ENCODE data around the gene LYRM4.

LYRM4 gene

DNA sequence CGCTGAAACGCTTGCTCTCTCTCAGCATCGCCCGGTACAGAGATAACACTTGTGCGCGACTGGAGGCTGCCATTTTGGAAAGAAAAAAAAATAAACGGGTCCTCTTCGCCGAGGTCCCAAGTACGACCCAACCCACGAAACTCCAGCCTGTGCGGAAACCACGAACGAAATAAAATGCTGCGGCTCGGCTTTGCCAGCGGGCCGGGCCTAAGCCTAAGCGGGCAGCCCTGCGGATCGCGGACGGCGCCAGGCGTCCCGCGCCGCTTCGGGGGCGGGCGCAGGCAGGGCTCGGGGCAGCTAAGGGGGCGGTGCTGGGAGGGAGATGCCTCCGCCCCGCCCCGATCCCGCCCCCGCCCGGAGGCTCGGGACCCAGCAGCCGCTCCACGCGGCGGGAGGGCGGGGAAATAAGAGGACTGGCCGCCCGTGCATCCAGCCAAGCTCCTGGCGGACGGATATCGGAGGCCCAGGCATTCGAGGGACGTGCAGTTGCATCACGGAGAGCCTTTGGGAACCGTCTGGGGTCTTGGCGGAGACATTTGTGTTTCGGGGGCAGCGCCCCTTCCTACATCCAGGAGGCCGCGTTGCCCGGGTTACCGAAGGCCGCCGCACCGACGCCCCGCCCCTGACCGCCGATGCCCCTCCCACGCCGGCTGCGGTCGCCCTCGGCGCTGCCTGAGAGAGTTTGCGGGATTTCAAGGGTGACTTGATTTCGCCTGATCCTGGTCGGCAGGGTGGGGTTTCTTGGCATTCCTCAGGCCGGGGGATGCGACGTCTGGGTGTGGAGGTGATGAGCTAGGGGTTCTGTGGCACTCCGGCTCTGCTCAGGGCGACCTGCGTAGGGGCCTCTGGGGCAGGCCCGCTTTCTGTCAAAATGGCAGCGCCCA is at the start of gene LYRM4, which contains the start of gene FARS2:
LYRM4 (minus strand) TSS at position 290 of the 884 bp plus-strand sequence; CDS start at position 73, 217 bp downstream.
FARS2 (plus strand) TSS at position 853 of the 884 bp plus-strand sequence.
- in situ Hi-C loops (cut with MboI; ENCODE audit: low sequenced_read_pairs) = no loop called here

DNA sequence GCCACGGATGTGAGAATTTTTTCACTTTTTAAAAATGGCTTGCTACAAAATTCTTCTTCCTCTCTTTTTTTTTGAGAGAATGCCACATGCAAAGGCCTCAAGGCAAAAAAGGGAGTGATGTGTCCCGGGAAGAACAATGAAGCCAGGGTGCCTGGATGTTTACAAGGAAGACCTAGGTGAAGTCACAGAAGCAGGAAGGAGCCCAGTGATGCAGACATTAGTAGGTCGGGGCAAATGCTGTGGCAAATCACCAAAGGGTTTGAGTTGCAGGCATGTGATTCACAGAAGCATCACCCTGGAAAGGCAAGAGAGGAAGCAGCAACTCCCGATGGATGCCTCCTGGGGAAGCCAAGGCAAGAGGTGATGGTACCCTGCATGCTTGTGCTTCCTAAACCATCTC is 47.3 kb upstream of the LYRM4 start:
- in situ Hi-C loops (cut with MboI; ENCODE audit: low sequenced_read_pairs) = no loop called here

DNA sequence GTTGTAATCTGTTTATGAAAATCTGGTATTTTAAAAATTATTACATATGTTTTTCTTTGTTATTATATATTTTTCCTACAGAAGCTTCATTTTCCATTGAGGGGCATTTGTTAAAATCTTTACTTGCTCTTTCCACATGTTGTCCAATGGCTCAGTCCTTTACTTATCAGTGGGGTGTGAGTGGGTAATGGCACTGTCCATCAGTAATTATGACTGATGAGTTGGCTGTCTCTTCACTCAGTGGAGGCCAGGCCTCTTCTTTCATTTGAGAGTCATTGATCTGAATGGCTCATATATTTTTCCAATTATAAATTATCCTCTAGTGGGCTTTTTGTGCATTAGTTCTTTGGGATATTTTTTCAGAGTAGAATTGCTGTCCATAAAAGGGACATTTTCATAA is 46.3 kb upstream of the LYRM4 start:
- in situ Hi-C loops (cut with MboI; ENCODE audit: low sequenced_read_pairs) = no loop called here

DNA sequence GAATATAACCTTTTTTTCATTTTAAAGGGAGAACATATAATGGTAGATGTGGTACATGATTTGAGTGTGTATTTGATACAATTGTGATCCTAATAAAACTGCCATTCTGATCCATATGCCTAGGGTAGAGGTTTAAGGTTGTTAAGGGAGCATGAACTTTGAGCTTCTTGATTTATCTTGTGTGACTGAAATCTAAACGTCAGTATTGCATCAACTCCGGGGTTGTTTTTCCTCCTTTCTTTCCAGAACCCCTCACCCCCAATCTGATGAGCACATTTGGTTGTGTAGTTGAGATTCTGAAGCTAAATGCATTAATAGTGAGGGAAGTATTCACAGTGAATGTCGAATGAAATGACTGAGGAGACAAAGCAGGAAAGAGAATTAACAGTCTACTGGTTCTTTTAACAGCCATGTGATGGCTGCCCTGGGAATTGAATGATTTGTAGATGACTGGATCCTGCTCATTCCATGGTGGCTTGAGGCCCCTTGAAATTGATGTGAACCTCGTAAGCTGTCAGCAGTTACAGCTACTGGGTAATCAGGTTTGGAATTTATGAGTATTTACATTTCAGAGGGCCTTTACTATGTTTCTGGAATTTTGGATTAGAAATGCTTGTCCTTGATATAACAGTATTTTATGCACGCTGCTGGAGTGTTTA is 45.3 kb upstream of the LYRM4 start:
- in situ Hi-C loops (cut with MboI; ENCODE audit: low sequenced_read_pairs) = no loop called here

DNA sequence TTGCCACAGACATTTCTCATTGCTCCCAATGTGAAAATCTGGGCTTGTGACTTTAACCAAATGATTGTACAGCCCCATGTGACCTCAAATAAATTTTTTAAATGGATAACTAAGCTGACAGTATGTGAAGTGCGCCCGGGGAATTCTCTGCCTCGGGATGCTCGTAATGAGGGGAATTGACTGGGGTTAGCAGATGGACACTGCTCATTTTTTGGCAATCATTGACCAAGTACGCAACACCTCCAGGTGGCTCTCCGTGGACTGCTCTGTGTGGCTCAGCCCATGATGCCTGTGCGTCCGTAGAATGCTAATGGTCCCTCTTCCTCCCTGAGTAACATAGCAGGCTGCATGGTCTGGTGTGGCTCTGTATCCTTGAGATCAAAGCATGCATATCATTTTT is 42.9 kb upstream of the LYRM4 start:
- in situ Hi-C loops (cut with MboI; ENCODE audit: low sequenced_read_pairs) = no loop called here

DNA sequence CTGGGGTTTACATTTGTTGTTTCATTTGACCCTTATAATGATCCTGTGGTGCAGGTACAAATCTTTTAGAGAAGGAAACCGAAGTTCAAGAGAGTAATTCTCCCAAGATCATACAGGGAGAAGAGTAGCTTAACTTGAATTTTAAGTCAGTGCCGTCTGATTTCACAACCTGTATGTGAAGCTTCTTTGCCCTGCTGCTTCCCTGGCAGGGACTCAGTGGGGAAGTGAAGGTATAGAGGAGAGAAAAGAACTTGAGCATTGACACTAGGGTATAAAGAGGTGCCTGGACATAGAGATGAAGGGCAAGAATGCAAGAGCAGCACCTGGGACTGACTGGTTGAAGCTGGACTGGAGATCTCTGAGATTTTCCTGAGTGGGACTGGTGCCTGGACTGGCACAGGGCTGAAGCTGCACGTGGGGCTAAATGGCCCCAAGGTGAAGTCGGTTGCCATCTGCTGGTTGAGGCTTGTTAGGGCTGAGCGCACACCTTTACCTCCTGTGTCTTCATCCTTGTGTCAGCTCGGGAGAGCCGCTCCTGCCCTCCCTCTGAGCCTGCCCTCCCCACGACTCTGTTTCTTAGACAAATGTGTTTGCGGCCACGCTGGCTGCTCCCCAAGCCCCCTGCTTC is 42.4 kb upstream of the LYRM4 start:
- in situ Hi-C loops (cut with MboI; ENCODE audit: low sequenced_read_pairs) = no loop called here

DNA sequence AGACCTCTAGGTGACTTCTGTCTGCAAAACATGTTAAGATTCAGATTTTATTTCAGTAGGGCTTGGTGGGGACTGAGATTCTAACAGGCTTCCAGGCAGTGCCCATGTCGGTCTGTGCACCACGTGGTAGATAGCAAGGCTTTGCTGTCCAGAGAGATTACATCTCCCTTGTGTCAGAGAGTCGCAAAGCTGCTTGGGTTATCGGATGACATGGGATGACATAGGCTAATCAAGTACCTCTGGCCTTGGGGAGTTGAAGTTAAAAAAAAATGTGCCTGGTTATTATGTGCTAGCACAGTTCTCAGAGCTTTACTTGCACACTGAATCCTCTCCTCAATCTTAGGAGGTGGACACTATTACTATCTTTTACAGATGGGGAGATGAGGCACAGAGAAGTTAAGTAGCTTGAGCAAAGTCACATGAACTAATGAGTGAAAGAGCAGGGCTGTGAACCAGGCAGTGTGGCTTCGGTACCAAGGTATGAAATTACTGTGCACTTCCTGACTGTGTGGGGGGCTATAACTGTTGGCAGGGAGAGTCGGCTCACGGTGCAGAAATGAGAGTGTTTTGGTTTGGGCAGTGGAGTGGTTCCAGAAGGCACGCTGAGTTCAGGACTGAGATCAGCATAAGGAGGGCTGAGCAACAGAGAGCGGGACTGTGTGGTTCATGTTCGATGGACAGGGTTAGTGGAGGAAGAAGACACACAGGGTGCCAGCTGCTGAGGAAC is 41.6 kb upstream of the LYRM4 start:
- in situ Hi-C loops (cut with MboI; ENCODE audit: low sequenced_read_pairs) = no loop called here

DNA sequence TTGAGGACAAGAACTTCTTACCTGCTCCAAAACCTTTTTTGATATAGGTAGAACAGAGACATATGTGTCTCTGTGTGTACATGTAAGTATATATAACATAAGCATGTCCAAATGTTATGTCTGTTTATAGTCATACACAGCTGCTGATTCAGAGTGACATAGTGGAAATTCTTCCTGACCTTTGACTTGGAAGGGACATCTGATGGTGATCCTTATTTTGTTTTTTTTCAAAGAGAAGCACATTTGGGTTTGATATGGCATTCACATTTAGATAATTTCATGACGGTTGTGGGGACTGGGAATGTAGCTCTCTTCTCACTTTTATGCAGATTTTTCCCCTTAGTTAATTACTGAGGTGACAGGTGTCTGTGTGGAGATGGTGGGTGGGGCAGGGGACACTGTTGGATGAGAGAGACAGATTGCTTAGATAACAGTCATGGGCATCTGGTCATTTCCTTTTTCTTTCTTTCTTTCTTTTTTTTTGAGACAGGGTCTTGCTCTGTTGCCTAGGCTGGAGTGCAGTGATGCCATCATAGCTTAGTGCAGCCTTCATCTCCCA is 39.5 kb upstream of the LYRM4 start:
- in situ Hi-C loops (cut with MboI; ENCODE audit: low sequenced_read_pairs) = no loop called here

DNA sequence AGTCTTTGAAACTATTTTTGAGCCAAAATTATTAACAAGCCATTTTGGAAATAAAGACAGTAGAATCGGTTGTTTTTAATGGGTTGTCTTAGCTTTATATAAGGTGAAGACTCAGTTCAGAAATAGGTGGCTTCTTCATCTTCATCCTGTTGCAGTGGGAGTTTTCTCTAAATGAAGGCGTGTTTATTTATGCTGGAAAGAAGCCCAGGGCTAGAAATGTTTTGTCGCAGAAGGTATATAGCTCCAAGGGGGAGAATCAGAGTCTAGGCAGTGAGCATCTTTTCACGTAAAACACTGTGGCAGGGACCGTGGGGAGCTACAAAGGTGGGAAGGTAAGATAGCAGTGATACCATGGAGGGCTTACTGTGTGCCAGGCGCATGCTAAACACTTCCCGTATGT is 34.9 kb upstream of the LYRM4 start:
- in situ Hi-C loops (cut with MboI; ENCODE audit: low sequenced_read_pairs) = no loop called here

DNA sequence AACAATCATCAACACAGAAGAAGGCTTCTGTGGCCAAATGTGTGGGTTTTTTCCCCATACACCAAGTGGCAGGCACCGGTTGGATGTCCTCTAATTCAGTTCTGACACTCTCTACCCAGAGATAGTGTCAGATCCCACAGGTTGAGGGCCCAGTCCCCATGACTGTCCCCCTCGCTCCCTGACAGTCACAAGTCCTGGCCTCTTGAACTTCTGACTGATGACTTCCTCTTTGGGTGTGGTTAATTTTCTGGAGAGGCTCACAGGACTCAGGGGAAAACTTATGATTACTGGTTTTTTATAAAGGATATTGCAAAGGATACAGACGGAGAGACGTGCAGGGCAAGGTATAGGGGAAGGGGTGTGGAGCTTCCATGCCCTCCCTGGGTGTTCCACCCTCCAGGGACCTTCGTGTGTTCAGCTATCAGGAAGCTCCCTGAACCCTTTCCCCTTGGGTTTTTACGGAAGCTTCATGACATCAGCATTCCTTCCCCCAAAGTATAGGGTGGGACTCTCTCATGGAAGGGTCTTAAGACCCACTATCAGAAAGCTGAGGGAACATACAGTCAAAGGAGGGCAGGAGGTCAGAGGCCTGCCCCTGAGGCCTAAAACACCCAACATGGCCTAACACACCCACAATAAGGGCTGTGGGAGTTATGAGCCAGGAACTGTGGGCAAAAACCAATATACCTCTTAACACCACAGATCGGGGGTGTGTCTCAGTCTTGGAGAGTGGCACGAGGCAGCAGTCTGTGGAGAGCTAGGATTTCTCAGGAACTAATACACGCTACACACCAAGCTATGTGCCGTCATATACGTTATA is 33.9 kb upstream of the LYRM4 start:
- in situ Hi-C loops (cut with MboI; ENCODE audit: low sequenced_read_pairs) = no loop called here

DNA sequence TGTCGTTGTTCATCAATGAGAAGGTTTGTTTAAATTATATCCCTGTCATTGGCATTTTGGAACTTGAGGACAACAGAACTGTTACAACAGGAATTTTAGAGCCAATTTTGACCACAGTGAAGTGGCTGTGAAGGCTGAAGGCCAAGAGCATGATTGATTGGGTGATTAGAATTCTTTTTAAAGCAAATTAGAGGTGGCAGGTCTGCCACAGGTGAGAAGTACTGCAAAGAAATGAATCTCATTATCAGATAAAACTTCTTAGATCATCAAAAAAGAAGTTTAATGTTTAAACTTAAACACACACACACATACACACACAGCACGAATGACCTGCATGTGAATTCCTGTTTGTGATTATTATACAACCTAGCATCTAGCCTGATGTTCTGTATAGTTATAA is 32.9 kb upstream of the LYRM4 start:
- in situ Hi-C loops (cut with MboI; ENCODE audit: low sequenced_read_pairs) = no loop called here

DNA sequence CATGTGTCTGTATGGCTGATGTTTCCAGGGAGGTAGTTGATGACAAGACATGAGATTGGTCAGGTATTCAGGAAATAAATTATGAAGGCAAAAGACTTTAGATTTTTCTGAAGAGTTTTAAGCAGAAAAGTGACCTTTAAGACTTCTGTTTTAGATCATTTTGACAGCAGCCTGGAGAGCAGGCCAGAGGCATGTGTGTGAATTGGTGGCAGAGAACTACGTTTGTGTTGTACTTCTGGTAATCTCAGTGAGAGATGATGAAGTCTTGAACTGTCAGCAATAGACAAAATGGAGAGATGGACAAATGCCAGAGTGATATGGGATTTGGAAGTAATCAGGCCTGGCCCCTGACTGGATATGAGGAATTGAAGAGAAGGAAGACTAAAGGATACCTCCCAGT is 31.4 kb upstream of the LYRM4 start:
- in situ Hi-C loops (cut with MboI; ENCODE audit: low sequenced_read_pairs) = no loop called here

DNA sequence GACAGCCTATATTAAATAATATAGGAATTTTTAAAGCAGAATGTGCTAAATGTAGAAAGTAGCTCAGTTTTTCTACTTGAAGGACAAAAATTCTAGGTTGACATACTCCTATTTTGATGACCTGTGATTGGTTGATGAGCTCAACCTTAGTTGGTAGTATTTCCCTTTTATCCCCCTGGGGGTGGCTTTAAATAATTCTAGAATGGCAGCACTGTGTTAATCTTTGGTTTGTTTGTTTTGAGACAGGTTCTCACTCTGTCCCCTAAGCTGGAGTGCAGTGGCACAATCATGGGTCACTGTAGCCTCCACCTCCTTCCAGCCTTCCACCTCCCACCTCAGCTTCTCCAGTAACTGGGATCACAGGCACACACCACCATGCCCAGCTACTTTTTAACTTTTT is 29.8 kb upstream of the LYRM4 start:
- in situ Hi-C loops (cut with MboI; ENCODE audit: low sequenced_read_pairs) = no loop called here

DNA sequence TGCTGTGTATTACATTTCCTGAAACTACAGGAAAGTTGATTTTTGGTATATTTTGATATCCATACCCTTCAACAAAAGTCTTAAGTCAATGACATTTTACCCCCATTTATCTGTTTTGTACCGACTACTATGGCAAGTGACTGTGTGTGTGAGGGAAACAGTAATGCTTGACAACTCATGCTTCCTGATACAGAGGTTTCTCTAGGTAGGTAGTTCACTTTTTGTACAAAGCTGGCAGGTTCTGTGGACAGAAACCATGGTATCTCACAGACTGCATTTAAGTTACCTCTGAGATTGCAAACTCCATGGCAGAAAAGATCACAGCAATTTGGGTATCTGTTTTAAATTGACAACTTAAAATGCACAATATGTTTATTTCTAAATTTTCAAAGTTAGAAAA is 29.3 kb upstream of the LYRM4 start:
- in situ Hi-C loops (cut with MboI; ENCODE audit: low sequenced_read_pairs) = no loop called here

DNA sequence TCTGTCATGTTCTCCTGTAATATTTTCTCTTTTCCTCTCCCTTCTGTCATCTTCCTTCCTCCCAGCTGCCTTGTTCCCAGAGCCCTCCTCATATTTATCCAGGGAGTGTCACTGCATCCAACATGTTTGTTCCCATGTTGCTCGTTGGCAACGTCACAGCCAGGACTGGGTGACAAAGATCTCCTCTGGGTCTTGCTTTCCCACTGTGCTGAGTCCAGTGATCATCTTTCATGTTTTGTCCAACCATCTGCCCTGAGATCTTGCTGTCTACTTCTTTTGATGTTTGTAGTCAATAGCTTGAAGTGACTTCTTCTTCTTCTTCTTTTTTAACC is 27.2 kb upstream of the LYRM4 start:
- in situ Hi-C loops (cut with MboI; ENCODE audit: low sequenced_read_pairs) = no loop called here

DNA sequence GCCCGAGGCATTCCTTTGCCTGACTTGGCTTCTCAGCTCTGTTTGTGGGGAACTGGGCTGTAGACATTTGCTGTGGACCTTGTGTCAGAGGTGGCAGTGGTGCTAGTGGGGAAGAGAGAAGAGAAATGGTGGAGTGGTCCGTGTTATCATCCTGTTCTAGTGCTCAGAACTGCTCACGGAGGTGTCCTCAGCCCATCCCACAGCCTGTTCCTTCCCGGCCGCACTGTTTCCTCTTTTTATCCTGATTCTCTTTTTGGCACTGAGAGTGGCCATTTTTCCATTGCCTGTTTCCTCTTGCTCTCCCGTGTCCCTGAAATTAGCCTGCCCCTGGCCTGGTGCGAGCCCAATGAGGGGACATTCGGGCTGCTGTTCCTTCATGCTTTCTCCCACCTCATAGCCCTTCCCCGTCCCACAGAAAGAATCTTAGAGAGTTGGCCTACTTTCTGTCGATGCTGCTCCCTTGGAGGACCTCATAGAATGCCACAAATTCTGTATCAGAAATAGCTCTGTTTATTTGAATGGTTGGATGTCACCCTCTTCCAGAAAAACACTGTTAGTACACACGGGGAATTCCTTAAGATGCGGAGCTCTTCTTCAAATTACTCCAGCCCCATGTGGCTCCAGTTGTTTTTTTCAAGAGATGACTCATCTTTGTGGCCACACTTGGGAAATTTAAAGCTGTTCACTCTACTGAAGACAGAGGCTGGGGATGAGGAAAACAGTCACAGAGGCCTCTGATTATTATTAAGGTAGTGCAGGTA is 26.6 kb upstream of the LYRM4 start:
- in situ Hi-C loops (cut with MboI; ENCODE audit: low sequenced_read_pairs) = no loop called here

DNA sequence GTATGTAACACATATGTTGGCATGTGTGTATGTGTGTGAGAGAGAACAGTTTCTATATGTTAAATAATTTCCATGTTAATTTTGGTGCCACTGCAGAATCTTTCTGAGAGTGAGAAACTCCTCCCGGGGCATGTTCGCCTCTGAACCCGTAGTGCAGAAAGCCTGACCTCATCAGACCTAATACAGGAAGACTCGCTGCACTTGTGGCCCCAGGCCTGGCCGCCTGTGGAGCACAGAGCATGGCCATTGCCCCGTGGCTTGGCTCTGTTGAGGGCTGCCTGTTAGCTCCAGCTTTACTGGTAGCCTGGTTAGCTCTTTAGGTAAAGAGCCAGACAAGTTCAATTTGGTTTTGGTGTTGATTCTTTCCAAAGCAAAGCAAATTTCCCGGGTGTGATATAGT is 26.0 kb upstream of the LYRM4 start:
- in situ Hi-C loops (cut with MboI; ENCODE audit: low sequenced_read_pairs) = no loop called here

DNA sequence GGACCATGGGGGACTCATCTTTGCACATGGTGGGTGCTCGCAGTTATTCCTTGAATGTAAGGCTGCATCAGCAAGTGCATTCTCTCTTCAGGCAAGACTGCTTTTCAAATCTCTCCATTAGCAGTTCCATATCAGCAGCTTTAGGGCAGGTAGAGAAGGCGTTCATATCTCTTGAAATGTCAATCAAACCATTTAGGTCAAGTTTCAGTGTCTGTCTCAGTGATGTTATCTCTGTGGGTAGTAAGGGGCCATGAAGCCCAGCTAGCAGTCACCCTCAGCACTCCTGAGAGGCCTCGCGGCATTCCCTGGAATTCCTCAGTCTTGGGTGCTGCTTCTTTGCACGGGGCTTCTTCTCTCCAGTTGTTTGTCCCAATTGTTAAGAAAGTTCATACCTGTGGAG is 24.8 kb upstream of the LYRM4 start:
- in situ Hi-C loops (cut with MboI; ENCODE audit: low sequenced_read_pairs) = no loop called here

DNA sequence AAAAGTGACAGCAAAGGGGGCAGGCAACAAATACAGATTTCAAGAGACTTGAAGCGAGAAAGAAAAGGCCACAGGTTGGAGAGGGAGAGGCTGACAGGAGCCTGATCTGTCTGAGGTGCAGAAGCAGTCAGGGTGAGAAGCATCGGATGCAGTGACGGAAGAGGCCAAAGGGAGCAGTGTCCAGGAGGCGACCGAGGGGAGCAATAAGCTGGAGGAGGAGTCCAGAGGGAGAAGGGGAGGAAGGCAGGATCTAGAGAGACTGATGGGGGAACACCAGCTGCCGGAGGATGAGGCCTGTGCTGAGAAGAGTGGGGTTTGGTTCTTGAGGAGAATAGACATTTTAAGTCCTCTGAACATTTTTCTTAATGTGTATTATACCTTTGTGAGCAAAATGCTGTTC is 24.3 kb upstream of the LYRM4 start:
- in situ Hi-C loops (cut with MboI; ENCODE audit: low sequenced_read_pairs) = no loop called here
